Keratinocyte (primary cell): ENCODE data around the gene SP4.

Source experiments
- EZH2 ChIP-seq: IDR thresholded peaks from one replicate; pipeline ENCODE4 v1.6.1; 2012; ENCODE audit warnings: inconsistent platforms, mild to moderate bottlenecking, low read length, moderate library complexity
- TF ChIP-seq, protein P1 (sequence below), 3 experiments: IDR thresholded peaks in 1 of 3; conservative IDR thresholded peaks in 1 of 3; optimal IDR thresholded peaks in 1 of 3; 2 replicates in 2 of 3; 3 replicates in 1 of 3; pipeline versions ENCODE3 to v1.5.1; 2011; ENCODE audit warnings: low read length in 3 of 3, mild to moderate bottlenecking in 3 of 3, moderate library complexity in 2 of 3, control low read depth in 1 of 3, inconsistent platforms in 1 of 3; ENCODE audit not compliant: insufficient read depth in 2 of 3; ENCODE audit errors: extremely low read depth in 1 of 3

GRCh38 chr7:21504021-21504420, 76.1 kb downstream of the SP4 start:
- TF ChIP-seq, protein P1, sequence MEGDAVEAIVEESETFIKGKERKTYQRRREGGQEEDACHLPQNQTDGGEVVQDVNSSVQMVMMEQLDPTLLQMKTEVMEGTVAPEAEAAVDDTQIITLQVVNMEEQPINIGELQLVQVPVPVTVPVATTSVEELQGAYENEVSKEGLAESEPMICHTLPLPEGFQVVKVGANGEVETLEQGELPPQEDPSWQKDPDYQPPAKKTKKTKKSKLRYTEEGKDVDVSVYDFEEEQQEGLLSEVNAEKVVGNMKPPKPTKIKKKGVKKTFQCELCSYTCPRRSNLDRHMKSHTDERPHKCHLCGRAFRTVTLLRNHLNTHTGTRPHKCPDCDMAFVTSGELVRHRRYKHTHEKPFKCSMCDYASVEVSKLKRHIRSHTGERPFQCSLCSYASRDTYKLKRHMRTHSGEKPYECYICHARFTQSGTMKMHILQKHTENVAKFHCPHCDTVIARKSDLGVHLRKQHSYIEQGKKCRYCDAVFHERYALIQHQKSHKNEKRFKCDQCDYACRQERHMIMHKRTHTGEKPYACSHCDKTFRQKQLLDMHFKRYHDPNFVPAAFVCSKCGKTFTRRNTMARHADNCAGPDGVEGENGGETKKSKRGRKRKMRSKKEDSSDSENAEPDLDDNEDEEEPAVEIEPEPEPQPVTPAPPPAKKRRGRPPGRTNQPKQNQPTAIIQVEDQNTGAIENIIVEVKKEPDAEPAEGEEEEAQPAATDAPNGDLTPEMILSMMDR (optimal IDR thresholded peaks at IDR 0.05 in 1 of 3, IDR thresholded peaks at IDR 0.05 in 1 of 3, conservative IDR thresholded peaks at IDR 0.05 in 1 of 3; ENCODE audit: extremely low read depth in 1 of 3, insufficient read depth in 2 of 3, low read length in 3 of 3), result no peak
- no peak for TF ChIP-seq EZH2
